Stimulated activated naive CD8-positive, alpha-beta T cell treated with anti-CD3 and anti-CD28 coated beads, Interleukin-15, amount 100 ng/mL, for 72 hours (primary cell): ENCODE measurements around the gene TBC1D1.

Experiments used
- ATAC-seq: fragments of 150-1000 bp; cut with Tn5 transposase; 2 replicates; pipeline ENCODE4 v1.10.0; 2021; ENCODE audit warnings: mild to moderate bottlenecking, moderate library complexity
- DNase-seq, 2 donors: peaks; one replicate each; pipeline ENCODE4 v3.0.0; 2021 to 2022
- H3K27ac Mint-ChIP-seq, 2 donors: one replicate each; pipeline ENCODE4 v1.8.0; 2022; ENCODE audit warnings: mild to moderate bottlenecking in 2 of 2, mixed read lengths in 2 of 2, moderate library complexity in 2 of 2
- H3K27me3 Mint-ChIP-seq: one replicate; pipeline ENCODE4 v1.8.0; 2022; ENCODE audit warnings: mixed read lengths
- H3K4me1 Mint-ChIP-seq: one replicate; pipeline ENCODE4 v1.8.0; 2022; ENCODE audit warnings: mild to moderate bottlenecking, mixed read lengths
- H3K4me3 Mint-ChIP-seq, 2 donors: one replicate each; pipeline ENCODE4 v1.8.0; 2022; ENCODE audit warnings: mild to moderate bottlenecking in 2 of 2, mixed read lengths in 2 of 2, moderate library complexity in 1 of 2
- H3K9me3 Mint-ChIP-seq, 2 donors: one replicate each; pipeline ENCODE4 v1.8.0; 2022; ENCODE audit warnings: mixed read lengths in 2 of 2

TBC1D1 gene

GRCh38 chr4:37890801-37891259 is at the start of gene TBC1D1:
Gene TBC1D1, plus strand, starts transcription at chr4:37891084. Its CDS starts 11,012 bp downstream, at chr4:37902096.
- DNase-seq: peak in 1 of 2 donors; percentile 59
- Mint-ChIP-seq H3K9me3 (no peaks in the 10 kb centered on the region), H3K27ac (peak within 1 kb of the TSS; percentile 94 to 97), H3K27me3 (peaks cover 10% of the 10 kb centered on the region), H3K4me1 (peaks cover 45% of the 10 kb centered on the region), H3K4me3 (peak within 1 kb of the TSS; percentile 84 to 86)
- peak; percentile 45 for ATAC-seq

GRCh38 chr4:37844204-37844603 is 46.7 kb upstream of the TBC1D1 start:
- no peak for ATAC-seq

GRCh38 chr4:37845201-37845600 is 45.7 kb upstream of the TBC1D1 start:
- no peaks in the 10 kb centered on the region for H3K27me3 Mint-ChIP-seq
- ATAC-seq: no peak
- H3K9me3 Mint-ChIP-seq: no peaks in the 10 kb centered on the region
- no peaks in the 10 kb centered on the region for H3K4me1 Mint-ChIP-seq
- H3K4me3 Mint-ChIP-seq: no peak overlapping the region
- no peak for DNase-seq
- H3K27ac Mint-ChIP-seq: no peak overlapping the region

More at GRCh38 chr4:37844204-37844603, 46.7 kb upstream of the TBC1D1 start:
- H3K27me3 Mint-ChIP-seq: no peaks in the 10 kb centered on the region
- H3K4me3 Mint-ChIP-seq: no peak overlapping the region
- H3K4me1 Mint-ChIP-seq: no peaks in the 10 kb centered on the region
- H3K9me3 Mint-ChIP-seq: no peaks in the 10 kb centered on the region
- no peak for DNase-seq
- peak overlapping the region in 1 of 2 donors; percentile 77 for H3K27ac Mint-ChIP-seq

GRCh38 chr4:37847311-37847884 is 43.5 kb upstream of the TBC1D1 start:
- H3K27ac Mint-ChIP-seq: no peak overlapping the region
- no peaks in the 10 kb centered on the region for H3K9me3 Mint-ChIP-seq
- no peak overlapping the region for H3K4me3 Mint-ChIP-seq
- no peak for ATAC-seq
- no peak for DNase-seq
- no peaks in the 10 kb centered on the region for H3K4me1 Mint-ChIP-seq
- no peaks in the 10 kb centered on the region for H3K27me3 Mint-ChIP-seq

GRCh38 chr4:37852376-37852775 is 38.5 kb upstream of the TBC1D1 start:
- no peak overlapping the region for H3K4me3 Mint-ChIP-seq
- peak overlapping the region in 1 of 2 donors; percentile 4 for H3K27ac Mint-ChIP-seq
- no peaks in the 10 kb centered on the region for H3K9me3 Mint-ChIP-seq
- H3K27me3 Mint-ChIP-seq: no peaks in the 10 kb centered on the region
- H3K4me1 Mint-ChIP-seq: no peaks in the 10 kb centered on the region
- DNase-seq: no peak
- ATAC-seq: no peak

GRCh38 chr4:37858112-37858511 is 32.8 kb upstream of the TBC1D1 start:
- no peak overlapping the region for H3K27ac Mint-ChIP-seq
- H3K27me3 Mint-ChIP-seq: no peaks in the 10 kb centered on the region
- H3K4me1 Mint-ChIP-seq: no peaks in the 10 kb centered on the region
- no peak overlapping the region for H3K4me3 Mint-ChIP-seq
- ATAC-seq (no peak), DNase-seq (no peak)
- no peaks in the 10 kb centered on the region for H3K9me3 Mint-ChIP-seq

- ATAC-seq (no peak), DNase-seq (no peak)
- Mint-ChIP-seq H3K4me3 (no peak overlapping the region), H3K9me3 (no peaks in the 10 kb centered on the region), H3K4me1 (no peaks in the 10 kb centered on the region), H3K27ac (no peak overlapping the region), H3K27me3 (no peaks in the 10 kb centered on the region)
Measured at GRCh38 chr4:37858872-37859271, 32.0 kb upstream of the TBC1D1 start.

GRCh38 chr4:37860266-37860665 is 30.6 kb upstream of the TBC1D1 start:
- Mint-ChIP-seq H3K4me3 (no peak overlapping the region), H3K27me3 (no peaks in the 10 kb centered on the region), H3K27ac (no peak overlapping the region), H3K4me1 (no peaks in the 10 kb centered on the region), H3K9me3 (no peaks in the 10 kb centered on the region)
- no peak for DNase-seq
- no peak for ATAC-seq

- ATAC-seq: no peak
- H3K27me3 Mint-ChIP-seq: no peaks in the 10 kb centered on the region
Measured at GRCh38 chr4:37862961-37863360, 27.9 kb upstream of the TBC1D1 start.

GRCh38 chr4:37864786-37865185 is 26.1 kb upstream of the TBC1D1 start:
- no peak overlapping the region for H3K27ac Mint-ChIP-seq
- no peaks in the 10 kb centered on the region for H3K9me3 Mint-ChIP-seq
- no peaks in the 10 kb centered on the region for H3K4me1 Mint-ChIP-seq
- no peak for DNase-seq
- H3K27me3 Mint-ChIP-seq: no peaks in the 10 kb centered on the region
- ATAC-seq: no peak
- no peak overlapping the region for H3K4me3 Mint-ChIP-seq

More at GRCh38 chr4:37862961-37863360, 27.9 kb upstream of the TBC1D1 start:
- no peaks in the 10 kb centered on the region for H3K9me3 Mint-ChIP-seq
- no peak for DNase-seq
- no peaks in the 10 kb centered on the region for H3K4me1 Mint-ChIP-seq
- no peak overlapping the region for H3K4me3 Mint-ChIP-seq
- peak overlapping the region in 1 of 2 donors; percentile 80 for H3K27ac Mint-ChIP-seq

- H3K4me1 Mint-ChIP-seq: no peaks in the 10 kb centered on the region
- DNase-seq (no peak), ATAC-seq (no peak)
- H3K4me3 Mint-ChIP-seq: no peak overlapping the region
- H3K27ac Mint-ChIP-seq: no peak overlapping the region
- H3K27me3 Mint-ChIP-seq: no peaks in the 10 kb centered on the region
- H3K9me3 Mint-ChIP-seq: no peaks in the 10 kb centered on the region
Measured at GRCh38 chr4:37865450-37865849, 25.4 kb upstream of the TBC1D1 start.

GRCh38 chr4:37867102-37867501 is 23.8 kb upstream of the TBC1D1 start:
- no peaks in the 10 kb centered on the region for H3K9me3 Mint-ChIP-seq
- no peak overlapping the region for H3K4me3 Mint-ChIP-seq
- DNase-seq: no peak
- no peak overlapping the region for H3K27ac Mint-ChIP-seq
- peaks cover 12% of the 10 kb centered on the region for H3K4me1 Mint-ChIP-seq
- no peak for ATAC-seq
- H3K27me3 Mint-ChIP-seq: no peaks in the 10 kb centered on the region

- no peak for ATAC-seq
- H3K27ac Mint-ChIP-seq: no peak overlapping the region
- H3K9me3 Mint-ChIP-seq: no peaks in the 10 kb centered on the region
- no peak overlapping the region for H3K4me3 Mint-ChIP-seq
- peaks cover 23% of the 10 kb centered on the region for H3K4me1 Mint-ChIP-seq
- DNase-seq: no peak
- H3K27me3 Mint-ChIP-seq: no peaks in the 10 kb centered on the region
Measured at GRCh38 chr4:37868238-37868637, 22.6 kb upstream of the TBC1D1 start.

- Mint-ChIP-seq H3K9me3 (no peaks in the 10 kb centered on the region), H3K27me3 (no peaks in the 10 kb centered on the region), H3K4me1 (peaks cover 27% of the 10 kb centered on the region), H3K27ac (no peak overlapping the region), H3K4me3 (no peak overlapping the region)
- ATAC-seq (peak; percentile 67), DNase-seq (no peak)
Measured at GRCh38 chr4:37872310-37872988, 18.4 kb upstream of the TBC1D1 start.

GRCh38 chr4:37873386-37873785 is 17.5 kb upstream of the TBC1D1 start:
- no peak overlapping the region for H3K4me3 Mint-ChIP-seq
- DNase-seq (no peak), ATAC-seq (peak; percentile 71)
- H3K9me3 Mint-ChIP-seq: no peaks in the 10 kb centered on the region
- no peaks in the 10 kb centered on the region for H3K27me3 Mint-ChIP-seq
- peaks cover 27% of the 10 kb centered on the region for H3K4me1 Mint-ChIP-seq
- no peak overlapping the region for H3K27ac Mint-ChIP-seq

GRCh38 chr4:37876156-37876555 is 14.7 kb upstream of the TBC1D1 start:
- H3K4me1 Mint-ChIP-seq: peaks cover 25% of the 10 kb centered on the region
- DNase-seq (no peak), ATAC-seq (no peak)
- H3K9me3 Mint-ChIP-seq: no peaks in the 10 kb centered on the region
- H3K27ac Mint-ChIP-seq: no peak overlapping the region
- no peak overlapping the region for H3K4me3 Mint-ChIP-seq
- H3K27me3 Mint-ChIP-seq: no peaks in the 10 kb centered on the region
